Measurements from ENCODE around the gene FAM219B. TPM values are rescaled to one million over a fixed set of nuclear protein-coding genes. Genes with fewer than 3 reads are reported as not detected.

FAM219B gene
- total RNA-seq, 5 donors from 2014 or later (not counting 1 experiment from before 2014, with no cell fraction given) = 46.0 to 108 (median 96.6) TPM

DNA sequence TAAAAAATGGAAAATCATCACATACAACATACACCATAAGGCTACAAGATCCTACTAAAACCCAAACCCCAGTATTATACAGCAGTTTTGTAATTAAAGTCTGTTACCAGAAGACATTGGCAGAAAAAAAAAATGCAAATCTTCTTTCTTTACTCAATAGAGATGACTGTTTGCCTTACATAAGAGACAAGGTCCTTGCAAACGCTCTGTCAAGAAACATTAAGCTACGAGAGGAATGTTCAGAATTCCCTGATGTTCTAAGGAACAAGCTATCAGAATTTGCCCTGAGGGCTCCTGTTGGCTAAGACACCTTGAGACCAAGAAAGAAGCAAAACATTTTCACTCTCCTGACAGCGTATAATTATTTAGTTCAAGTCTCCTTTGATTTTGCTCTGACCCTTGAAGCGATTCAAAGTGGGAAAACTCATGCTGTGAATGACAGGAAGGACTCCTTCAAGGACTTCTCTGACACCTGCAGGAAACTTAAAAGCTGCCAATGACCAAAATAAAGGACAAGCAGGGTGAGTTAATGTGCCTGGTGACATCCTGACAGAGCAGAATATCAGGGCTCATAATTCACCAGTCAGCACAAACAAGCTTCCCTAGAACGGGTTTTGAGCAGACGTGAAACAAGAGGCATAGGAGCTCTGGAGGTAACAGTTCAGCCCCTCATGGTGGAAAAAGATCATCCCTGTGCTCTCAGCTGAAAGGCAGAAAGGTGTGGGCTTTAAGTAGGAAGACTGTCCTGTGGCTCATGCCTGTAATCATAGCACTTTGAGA, 36.0 kb downstream of the FAM219B start:
- DNase-seq (no peak), ATAC-seq (replicated peaks in 1 of 4) (no peak)
- ChIA-PET POLR2A (interaction anchor here (0.5 to 1.0 kb wide), 3 partner anchors 8 to 60 kb away, joined by 3 to 4 read pairs (median 3); no protein-coding TSS in a partner anchor), CTCF (interaction anchor here (0.7 to 3.2 kb wide), 8 partner anchors 9 to 31 kb away, joined by 3 to 15 read pairs (median 4); no protein-coding TSS in a partner anchor)
- Histone ChIP-seq H3K36me3 (ENCODE audit: control insufficient read depth in 2 of 2, extremely low read depth in 1 of 2, insufficient read depth in 1 of 2, low read length in 1 of 2) (peaks cover 0 to 14% of the 10 kb centered on the region in 2 donors), H3K4me3 (ENCODE audit: control insufficient read depth in 1 of 2, extremely low read depth in 1 of 2, low read length in 1 of 2) (peak overlapping the region; percentile 5 to 15), H3K27me3 (replicated peaks in 1 of 2; ENCODE audit: control insufficient read depth in 2 of 2, extremely low read depth in 1 of 2, insufficient read depth in 2 of 2, low read length in 1 of 2) (no peaks in the 10 kb centered on the region), H3K27ac (ENCODE audit: low read length) (peak overlapping the region; percentile 58), H3K4me1 (ENCODE audit: control insufficient read depth in 1 of 2, extremely low read depth in 1 of 2, insufficient read depth in 2 of 2, low read length in 2 of 2) (peaks cover 42 to 79% of the 10 kb centered on the region in 2 experiments), H3K9me3 (no peaks in the 10 kb centered on the region)
- H3K4me1 Mint-ChIP-seq = peaks cover 68 to 76% (median 75%) of the 10 kb centered on the region in 3 donors
- peak overlapping the region; percentile 73 to 99 (median 97) for H3K4me3 Mint-ChIP-seq
- no peaks in the 10 kb centered on the region for H3K27me3 Mint-ChIP-seq
- H3K36me3 Mint-ChIP-seq = peaks cover 18% of the 10 kb centered on the region
- H3K9me3 Mint-ChIP-seq = no peaks in the 10 kb centered on the region
- peak overlapping the region; percentile 90 for H3K27ac Mint-ChIP-seq
- WGBS (ENCODE audit: insufficient coverage) = 14% methylated on average over 3 of the region's 6 CpGs

DNA sequence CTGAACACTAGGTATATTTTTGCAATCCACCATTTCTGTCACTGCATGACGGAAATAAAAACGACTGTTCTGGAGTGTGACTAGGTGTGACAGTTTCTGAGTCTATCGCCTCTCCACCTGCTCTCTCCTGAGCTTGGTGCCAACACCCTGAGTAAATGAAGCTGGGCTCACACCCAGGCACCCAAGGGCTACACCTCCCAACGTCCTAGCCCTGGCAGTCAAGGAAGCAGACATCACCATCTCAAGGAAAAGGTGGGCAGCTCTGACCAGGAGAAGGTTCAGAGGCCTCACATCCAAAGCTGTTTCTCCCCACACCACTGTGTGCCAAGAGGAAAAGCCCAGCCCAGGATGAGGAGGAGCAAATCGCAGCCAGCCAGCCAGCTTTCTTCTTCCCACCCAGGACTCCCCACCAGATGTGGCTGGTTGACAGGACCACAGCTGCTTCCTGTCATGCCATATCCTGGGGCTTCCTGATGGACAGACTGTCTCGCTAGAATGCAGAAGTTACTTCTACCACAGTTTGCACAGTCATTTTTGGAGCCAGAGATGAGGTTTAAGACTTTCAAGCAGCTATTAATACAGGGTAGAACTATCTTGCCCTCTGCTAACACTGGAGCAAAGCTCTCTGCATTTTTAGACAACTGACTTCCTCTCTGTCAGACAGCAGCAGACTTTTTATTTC, 36.8 kb downstream of the FAM219B start:
- H3K27me3 ChIP-seq (replicated peaks in 1 of 2; ENCODE audit: control insufficient read depth in 2 of 2, extremely low read depth in 1 of 2, insufficient read depth in 2 of 2, low read length in 1 of 2) = no peaks in the 10 kb centered on the region

DNA sequence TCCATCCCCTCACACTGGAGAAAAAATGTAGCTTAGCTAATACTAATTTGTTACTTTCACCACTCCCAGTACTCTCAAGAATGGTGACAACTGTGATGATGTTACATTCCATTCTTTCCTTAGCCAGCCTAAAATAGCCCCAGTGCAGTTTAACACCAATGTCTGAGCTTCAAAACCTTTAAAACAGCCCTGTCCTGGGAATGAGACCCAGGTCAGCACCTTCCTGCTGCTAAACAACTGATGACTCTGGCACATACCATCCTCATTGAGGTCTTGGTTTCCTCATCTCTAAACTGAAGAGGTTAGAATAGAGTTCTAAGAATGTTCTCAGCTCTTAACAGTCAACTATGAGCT, 37.3 kb downstream of the FAM219B start:
- Histone ChIP-seq H3K9me3 (no peaks in the 10 kb centered on the region), H3K4me1 (ENCODE audit: control insufficient read depth in 1 of 2, extremely low read depth in 1 of 2, insufficient read depth in 2 of 2, low read length in 2 of 2) (peaks cover 45 to 84% of the 10 kb centered on the region in 2 experiments), H3K4me3 (ENCODE audit: control insufficient read depth in 1 of 2, extremely low read depth in 1 of 2, low read length in 1 of 2) (no peak overlapping the region), H3K27me3 (replicated peaks in 1 of 2; ENCODE audit: control insufficient read depth in 2 of 2, extremely low read depth in 1 of 2, insufficient read depth in 2 of 2, low read length in 1 of 2) (no peaks in the 10 kb centered on the region), H3K27ac (ENCODE audit: low read length) (peak overlapping the region; percentile 58), H3K36me3 (ENCODE audit: control insufficient read depth in 2 of 2, extremely low read depth in 1 of 2, insufficient read depth in 1 of 2, low read length in 1 of 2) (peaks cover 0 to 14% of the 10 kb centered on the region in 2 donors)
- Mint-ChIP-seq H3K4me3 (peak overlapping the region; percentile 73 to 99 (median 97)), H3K4me1 (peaks cover 80 to 86% (median 85%) of the 10 kb centered on the region in 3 donors), H3K9me3 (no peaks in the 10 kb centered on the region), H3K27me3 (no peaks in the 10 kb centered on the region), H3K27ac (peak overlapping the region; percentile 90), H3K36me3 (peaks cover 21% of the 10 kb centered on the region)
- CTCF ChIA-PET = interaction anchor here (0.6 to 3.2 kb wide), 12 partner anchors 11 to 986 kb away, joined by 3 to 15 read pairs (median 4); partner anchors contain the start of genes FAM219B (in 1 of the 2) and SNUPN (in 1 of the 2)
- ATAC-seq (replicated peaks in 1 of 4) = no peak
- no peak for DNase-seq
- POLR2A ChIA-PET = interaction anchor here (0.6 to 0.7 kb wide), 8 partner anchors 8 to 136 kb away, joined by 3 to 12 read pairs (median 4); no protein-coding TSS in a partner anchor

More for the DNA sequence above, 36.8 kb downstream of the FAM219B start:
- peaks cover 75 to 82% (median 82%) of the 10 kb centered on the region in 3 donors for H3K4me1 Mint-ChIP-seq
- Histone ChIP-seq H3K36me3 (ENCODE audit: control insufficient read depth in 2 of 2, extremely low read depth in 1 of 2, insufficient read depth in 1 of 2, low read length in 1 of 2) (peaks cover 0 to 14% of the 10 kb centered on the region in 2 donors), H3K4me1 (ENCODE audit: control insufficient read depth in 1 of 2, extremely low read depth in 1 of 2, insufficient read depth in 2 of 2, low read length in 2 of 2) (peaks cover 42 to 84% of the 10 kb centered on the region in 2 experiments), H3K9me3 (no peaks in the 10 kb centered on the region), H3K4me3 (ENCODE audit: control insufficient read depth in 1 of 2, extremely low read depth in 1 of 2, low read length in 1 of 2) (peak overlapping the region in 1 of 2 donors; percentile 45), H3K27ac (ENCODE audit: low read length) (peak overlapping the region; percentile 58)
- peaks cover 18% of the 10 kb centered on the region for H3K36me3 Mint-ChIP-seq
- ChIA-PET CTCF (interaction anchor here (0.6 to 3.2 kb wide), 12 partner anchors 12 to 986 kb away, joined by 3 to 15 read pairs (median 4); partner anchors contain the start of genes FAM219B (in 1 of the 2) and SNUPN (in 1 of the 2)), POLR2A (interaction anchor here (0.6 to 0.7 kb wide), 6 partner anchors 8 to 137 kb away, joined by 3 to 12 read pairs (median 4); no protein-coding TSS in a partner anchor)
- DNase-seq (peak in 2 of 35 experiments; percentile 36 to 38), ATAC-seq (replicated peaks in 1 of 4) (no peak)
- peak overlapping the region; percentile 73 to 99 (median 97) for H3K4me3 Mint-ChIP-seq
- peak overlapping the region; percentile 90 for H3K27ac Mint-ChIP-seq
- no peaks in the 10 kb centered on the region for H3K9me3 Mint-ChIP-seq
- 6% methylated on average over 2 of the region's 6 CpGs for WGBS (ENCODE audit: insufficient coverage)
- H3K27me3 Mint-ChIP-seq = no peaks in the 10 kb centered on the region

DNA sequence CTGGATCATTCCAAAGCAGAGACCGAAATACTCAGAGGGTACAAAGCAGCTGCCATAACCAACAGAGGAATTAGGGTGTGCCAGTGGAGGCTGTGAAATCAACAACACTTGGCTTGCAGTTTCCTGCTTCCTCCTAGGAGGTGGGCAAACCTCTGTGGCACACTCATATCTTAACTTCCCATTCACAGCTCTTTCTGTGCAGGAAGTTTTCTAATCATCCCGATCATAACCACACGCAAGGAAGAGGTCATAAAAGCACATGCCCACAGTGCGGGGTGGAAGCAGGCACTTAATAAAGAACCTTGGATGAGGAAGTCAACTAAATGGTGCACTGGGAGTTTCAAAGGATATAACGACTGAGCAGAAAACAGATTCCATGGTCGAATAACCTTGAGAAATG, 38.6 kb downstream of the FAM219B start:
- H3K4me3 Mint-ChIP-seq = peak overlapping the region; percentile 11 to 99 (median 68)
- Histone ChIP-seq H3K4me3 (ENCODE audit: control insufficient read depth in 1 of 2, extremely low read depth in 1 of 2, low read length in 1 of 2) (peak overlapping the region; percentile 4 to 10), H3K27ac (ENCODE audit: low read length) (peak overlapping the region; percentile 66), H3K9me3 (no peaks in the 10 kb centered on the region), H3K4me1 (ENCODE audit: control insufficient read depth in 1 of 2, extremely low read depth in 1 of 2, insufficient read depth in 2 of 2, low read length in 2 of 2) (peaks cover 46 to 88% of the 10 kb centered on the region in 2 experiments), H3K27me3 (replicated peaks in 1 of 2; ENCODE audit: control insufficient read depth in 2 of 2, extremely low read depth in 1 of 2, insufficient read depth in 2 of 2, low read length in 1 of 2) (no peaks in the 10 kb centered on the region), H3K36me3 (ENCODE audit: control insufficient read depth in 2 of 2, extremely low read depth in 1 of 2, insufficient read depth in 1 of 2, low read length in 1 of 2) (peaks cover 0 to 16% of the 10 kb centered on the region in 2 donors)
- peaks cover 22% of the 10 kb centered on the region for H3K36me3 Mint-ChIP-seq
- DNase-seq (no peak), ATAC-seq (replicated peaks in 1 of 4) (peak in 1 of 4 experiments; percentile 14)
- H3K27ac Mint-ChIP-seq = peak overlapping the region; percentile 85 to 94
- 0% methylated on average over 1 of the region's 6 CpGs for WGBS (ENCODE audit: insufficient coverage)
- ChIA-PET POLR2A (interaction anchor here in 1 of 2 donors (0.6 kb wide), 1 partner anchor 16 kb away, joined by 3 read pairs; no protein-coding TSS in a partner anchor), CTCF (interaction anchor here in 1 of 2 donors (1.1 to 3.2 kb wide), 2 partner anchors 10 to 34 kb away, joined by 4 to 11 read pairs; no protein-coding TSS in a partner anchor)
- H3K9me3 Mint-ChIP-seq = no peaks in the 10 kb centered on the region
- peaks cover 88 to 93% (median 89%) of the 10 kb centered on the region in 3 donors for H3K4me1 Mint-ChIP-seq
- H3K27me3 Mint-ChIP-seq = no peaks in the 10 kb centered on the region

DNA sequence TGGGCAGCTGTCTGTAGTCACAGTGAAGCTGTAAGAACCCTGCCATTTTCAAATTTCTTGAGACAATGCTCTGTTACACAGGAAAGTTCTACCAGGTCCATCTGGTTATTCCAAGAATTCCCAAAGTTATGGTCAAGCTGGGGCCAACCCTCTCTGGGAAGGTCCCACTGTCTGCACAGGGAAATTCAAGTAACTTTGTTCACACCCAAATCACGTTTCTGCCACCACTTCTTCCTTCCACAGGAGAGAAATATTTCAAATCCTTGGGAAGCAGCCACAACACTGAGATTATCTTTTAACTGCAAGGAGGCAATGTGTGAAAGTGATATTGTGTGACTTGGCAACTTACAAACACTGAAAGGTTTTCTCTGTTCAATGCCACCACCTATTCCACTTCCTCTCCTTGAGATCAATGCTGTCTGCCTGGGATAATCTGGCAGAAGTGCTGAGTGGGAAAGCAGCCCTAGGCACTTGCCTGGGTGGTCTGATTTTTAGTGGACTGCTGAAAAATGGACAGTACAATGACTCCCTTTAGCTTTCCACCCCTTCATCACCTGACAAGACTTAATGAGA, 39.1 kb downstream of the FAM219B start:
- POLR2A ChIA-PET = interaction anchor here in 1 of 2 donors (0.6 kb wide), 1 partner anchor 16 kb away, joined by 3 read pairs; no protein-coding TSS in a partner anchor
- H3K4me1 Mint-ChIP-seq = peaks cover 88 to 93% (median 88%) of the 10 kb centered on the region in 3 donors
- no CpG with 5 or more reads among the region's 1 CpG for WGBS (ENCODE audit: insufficient coverage)
- peak overlapping the region; percentile 66 for H3K27ac ChIP-seq (ENCODE audit: low read length)
- peak overlapping the region; percentile 85 to 94 for H3K27ac Mint-ChIP-seq
- ATAC-seq (replicated peaks in 1 of 4) = no peak
- H3K36me3 Mint-ChIP-seq = peaks cover 19% of the 10 kb centered on the region
- CTCF ChIA-PET = interaction anchor here in 1 of 2 donors (1.1 to 3.2 kb wide), 2 partner anchors 9 to 34 kb away, joined by 4 to 11 read pairs; no protein-coding TSS in a partner anchor
- peak overlapping the region; percentile 11 to 99 (median 68) for H3K4me3 Mint-ChIP-seq
- no peaks in the 10 kb centered on the region for H3K27me3 Mint-ChIP-seq
- no peaks in the 10 kb centered on the region for H3K9me3 ChIP-seq
- peaks cover 46 to 86% of the 10 kb centered on the region in 2 experiments for H3K4me1 ChIP-seq (ENCODE audit: control insufficient read depth in 1 of 2, extremely low read depth in 1 of 2, insufficient read depth in 2 of 2, low read length in 2 of 2)
- H3K27me3 ChIP-seq (replicated peaks in 1 of 2; ENCODE audit: control insufficient read depth in 2 of 2, extremely low read depth in 1 of 2, insufficient read depth in 2 of 2, low read length in 1 of 2) = no peaks in the 10 kb centered on the region
- H3K4me3 ChIP-seq (ENCODE audit: control insufficient read depth in 1 of 2, extremely low read depth in 1 of 2, low read length in 1 of 2) = peak overlapping the region; percentile 4 to 10
- H3K36me3 ChIP-seq (ENCODE audit: control insufficient read depth in 2 of 2, extremely low read depth in 1 of 2, insufficient read depth in 1 of 2, low read length in 1 of 2) = peaks cover 0 to 16% of the 10 kb centered on the region in 2 donors
- no peaks in the 10 kb centered on the region for H3K9me3 Mint-ChIP-seq
- DNase-seq = no peak

Data from T-cell (primary cell).